ENCODE results near the gene GPATCH2L. TPM values are rescaled to one million over a fixed set of nuclear protein-coding genes. Genes with fewer than 3 reads are reported as not detected.

The GPATCH2L gene
- total and polyA plus RNA-seq, 2 of the 13 experiments (the other 11 are each of a cell fraction or from before 2014, with no cell fraction given), result 14.4 to 29.0 TPM

DNA sequence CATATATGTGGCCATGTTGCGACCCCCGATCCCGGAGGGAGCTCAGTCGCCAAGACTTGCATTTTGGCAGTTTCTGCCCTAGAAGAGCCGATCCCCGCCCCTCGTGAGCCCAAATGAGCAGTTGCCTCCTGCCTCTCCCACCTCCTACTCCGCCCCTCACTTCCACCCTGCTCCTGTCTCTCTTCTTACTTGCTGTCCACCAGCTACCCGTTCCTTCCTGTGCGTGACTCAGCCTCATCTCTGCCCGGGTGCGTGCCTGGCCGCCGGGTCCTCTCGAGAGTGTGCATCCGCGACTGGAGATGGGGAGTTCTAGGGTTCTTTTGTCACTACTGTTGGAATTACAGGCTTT, 585 bp downstream of the GPATCH2L start (continued):
- TF ChIP-seq, protein P1, sequence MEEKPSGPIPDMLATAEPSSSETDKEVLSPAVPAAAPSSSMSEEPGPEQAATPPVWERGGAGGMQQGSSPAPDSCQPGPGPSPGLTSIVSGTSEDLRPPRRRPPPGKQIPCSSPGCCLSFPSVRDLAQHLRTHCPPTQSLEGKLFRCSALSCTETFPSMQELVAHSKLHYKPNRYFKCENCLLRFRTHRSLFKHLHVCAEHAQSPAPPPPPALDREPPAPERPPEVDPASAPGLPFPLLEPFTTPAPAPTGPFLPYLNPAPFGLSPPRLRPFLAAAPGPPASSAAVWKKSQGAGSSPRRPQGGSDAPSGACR (CRISPR knock-in tag; IDR thresholded peaks at IDR 0.05), result 0 out of 2 replicates have a peak, but pooled peaks have one; percentile 3
- TF ChIP-seq ZNF660 (CRISPR knock-in tag; IDR thresholded peaks at IDR 0.05; ENCODE audit: borderline replicate concordance, low read depth) (no peak), ZSCAN30 (CRISPR knock-in tag; IDR thresholded peaks at IDR 0.05) (no peak), KDM5B (CRISPR knock-in tag; IDR thresholded peaks at IDR 0.05; ENCODE audit: borderline replicate concordance) (no peak), SP5 (CRISPR knock-in tag; IDR thresholded peaks at IDR 0.05; ENCODE audit: borderline replicate concordance, low read depth) (0 out of 2 replicates have a peak, but pooled peaks have one; percentile 33), BATF2 (CRISPR knock-in tag; IDR thresholded peaks at IDR 0.05) (no peak), NRL (CRISPR knock-in tag; IDR thresholded peaks at IDR 0.05; ENCODE audit: borderline replicate concordance) (no peak), KLF12 (CRISPR knock-in tag; IDR thresholded peaks at IDR 0.05; ENCODE audit: borderline replicate concordance) (no peak), RNF2 (conservative IDR thresholded peaks at IDR 0.05; ENCODE audit: low read depth) (no peak), TSC22D2 (CRISPR knock-in tag; IDR thresholded peaks at IDR 0.05; ENCODE audit: borderline replicate concordance) (no peak), ZBTB42 (CRISPR knock-in tag; IDR thresholded peaks at IDR 0.05) (no peak), SNAPC2 (CRISPR knock-in tag; IDR thresholded peaks at IDR 0.05) (no peak), CERS6 (CRISPR knock-in tag; IDR thresholded peaks at IDR 0.05) (no peak), ZFP36 (IDR thresholded peaks at IDR 0.05; ENCODE audit: borderline replicate concordance, low read depth, low read length, partially characterized antibody) (no peak), GABPB1 (CRISPR knock-in tag; IDR thresholded peaks at IDR 0.05) (no peak), KAT8 (CRISPR knock-in tag; IDR thresholded peaks at IDR 0.05) (no peak), BORCS8-MEF2B (CRISPR knock-in tag; IDR thresholded peaks at IDR 0.05) (no peak), GABPA (IDR thresholded peaks at IDR 0.05; ENCODE audit: low read depth, low read length) (peak; percentile 41; the same call in 1 of the 2 replicates), GABPA (CRISPR knock-in tag; IDR thresholded peaks at IDR 0.05; ENCODE audit: low read depth) (no peak)
- TF ChIP-seq, protein P2, sequence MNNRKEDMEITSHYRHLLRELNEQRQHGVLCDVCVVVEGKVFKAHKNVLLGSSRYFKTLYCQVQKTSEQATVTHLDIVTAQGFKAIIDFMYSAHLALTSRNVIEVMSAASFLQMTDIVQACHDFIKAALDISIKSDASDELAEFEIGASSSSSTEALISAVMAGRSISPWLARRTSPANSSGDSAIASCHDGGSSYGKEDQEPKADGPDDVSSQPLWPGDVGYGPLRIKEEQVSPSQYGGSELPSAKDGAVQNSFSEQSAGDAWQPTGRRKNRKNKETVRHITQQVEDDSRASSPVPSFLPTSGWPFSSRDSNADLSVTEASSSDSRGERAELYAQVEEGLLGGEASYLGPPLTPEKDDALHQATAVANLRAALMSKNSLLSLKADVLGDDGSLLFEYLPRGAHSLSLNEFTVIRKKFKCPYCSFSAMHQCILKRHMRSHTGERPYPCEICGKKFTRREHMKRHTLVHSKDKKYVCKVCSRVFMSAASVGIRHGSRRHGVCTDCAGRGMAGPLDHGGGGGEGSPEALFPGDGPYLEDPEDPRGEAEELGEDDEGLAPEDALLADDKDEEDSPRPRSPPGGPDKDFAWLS (CRISPR knock-in tag; IDR thresholded peaks at IDR 0.05; ENCODE audit: borderline replicate concordance), result no peak
- TF ChIP-seq, protein P3, sequence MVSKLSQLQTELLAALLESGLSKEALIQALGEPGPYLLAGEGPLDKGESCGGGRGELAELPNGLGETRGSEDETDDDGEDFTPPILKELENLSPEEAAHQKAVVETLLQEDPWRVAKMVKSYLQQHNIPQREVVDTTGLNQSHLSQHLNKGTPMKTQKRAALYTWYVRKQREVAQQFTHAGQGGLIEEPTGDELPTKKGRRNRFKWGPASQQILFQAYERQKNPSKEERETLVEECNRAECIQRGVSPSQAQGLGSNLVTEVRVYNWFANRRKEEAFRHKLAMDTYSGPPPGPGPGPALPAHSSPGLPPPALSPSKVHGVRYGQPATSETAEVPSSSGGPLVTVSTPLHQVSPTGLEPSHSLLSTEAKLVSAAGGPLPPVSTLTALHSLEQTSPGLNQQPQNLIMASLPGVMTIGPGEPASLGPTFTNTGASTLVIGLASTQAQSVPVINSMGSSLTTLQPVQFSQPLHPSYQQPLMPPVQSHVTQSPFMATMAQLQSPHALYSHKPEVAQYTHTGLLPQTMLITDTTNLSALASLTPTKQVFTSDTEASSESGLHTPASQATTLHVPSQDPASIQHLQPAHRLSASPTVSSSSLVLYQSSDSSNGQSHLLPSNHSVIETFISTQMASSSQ (IDR thresholded peaks at IDR 0.05; ENCODE audit: low read depth), result no peak
- TF ChIP-seq, protein P3 (CRISPR knock-in tag; IDR thresholded peaks at IDR 0.05; ENCODE audit: borderline replicate concordance), result 0 out of 2 replicates have a peak, but pooled peaks have one; percentile 8
